Parathyroid adenoma (tissue), 2 donors: ENCODE results near the gene KRT75.

Experiments
- H2AFZ ChIP-seq: fragments of 300-600 bp; sonication (generic); one replicate; pipeline ENCODE4 v1.7.0; 2017; ENCODE audit warnings: antibody characterized with exemption, mild to moderate bottlenecking
- H3K27ac ChIP-seq: fragments of 300-600 bp; sonication (generic); one replicate; pipeline ENCODE4 v1.7.0; 2017
- H3K27me3 ChIP-seq: fragments of 300-600 bp; sonication (generic); one replicate; pipeline ENCODE4 v1.7.0; 2017; ENCODE audit warnings: low read length; ENCODE audit not compliant: control insufficient read depth, insufficient read depth
- H3K36me3 ChIP-seq: fragments of 300-600 bp; sonication (generic); one replicate; pipeline ENCODE4 v1.7.0; 2017; ENCODE audit warnings: low read length; ENCODE audit not compliant: control insufficient read depth, insufficient read depth
- H3K4me1 ChIP-seq: fragments of 300-600 bp; sonication (generic); one replicate; pipeline ENCODE4 v1.7.0; 2017; ENCODE audit warnings: control low read depth
- H3K4me2 ChIP-seq: fragments of 300-600 bp; sonication (generic); one replicate; pipeline ENCODE4 v1.7.0; 2017; ENCODE audit warnings: low read length
- H3K4me3 ChIP-seq: fragments of 300-600 bp; sonication (generic); one replicate; pipeline ENCODE4 v1.7.0; 2017; ENCODE audit warnings: low read depth, low read length
- H3K79me2 ChIP-seq: fragments of 300-600 bp; sonication (generic); one replicate; pipeline ENCODE4 v1.7.0; 2017; ENCODE audit warnings: control low read depth
- H3K9ac ChIP-seq: fragments of 300-600 bp; sonication (generic); one replicate; pipeline ENCODE4 v1.7.0; 2017; ENCODE audit warnings: mild to moderate bottlenecking
- H3K9me3 ChIP-seq: fragments of 300-600 bp; sonication (generic); one replicate; pipeline ENCODE4 v1.7.0; 2017; ENCODE audit warnings: low read length; ENCODE audit not compliant: control insufficient read depth
- CTCF ChIP-seq: fragments of 300-600 bp; sonication (generic); IDR thresholded peaks from one replicate; pipeline ENCODE4 v1.7.0; 2017; ENCODE audit warnings: antibody characterized with exemption, mild to moderate bottlenecking
- donor health status: primary hyperparathyroidism.

The KRT75 gene

GRCh38 chr12:52415870-52416750, 18.1 kb downstream of the KRT75 start:
- no peak overlapping the region for H3K4me3 ChIP-seq
- no peak overlapping the region for H3K9ac ChIP-seq
- H3K27ac ChIP-seq: no peak overlapping the region
- H3K4me2 ChIP-seq: no peak overlapping the region
- no peaks in the 10 kb centered on the region for H3K27me3 ChIP-seq
- H3K9me3 ChIP-seq: no peaks in the 10 kb centered on the region
- H2AFZ ChIP-seq: no peak overlapping the region
- no peaks in the 10 kb centered on the region for H3K4me1 ChIP-seq
- TF ChIP-seq CTCF: no peak
- no peaks in the 10 kb centered on the region for H3K36me3 ChIP-seq
- no peaks in the 10 kb centered on the region for H3K79me2 ChIP-seq

DNA sequence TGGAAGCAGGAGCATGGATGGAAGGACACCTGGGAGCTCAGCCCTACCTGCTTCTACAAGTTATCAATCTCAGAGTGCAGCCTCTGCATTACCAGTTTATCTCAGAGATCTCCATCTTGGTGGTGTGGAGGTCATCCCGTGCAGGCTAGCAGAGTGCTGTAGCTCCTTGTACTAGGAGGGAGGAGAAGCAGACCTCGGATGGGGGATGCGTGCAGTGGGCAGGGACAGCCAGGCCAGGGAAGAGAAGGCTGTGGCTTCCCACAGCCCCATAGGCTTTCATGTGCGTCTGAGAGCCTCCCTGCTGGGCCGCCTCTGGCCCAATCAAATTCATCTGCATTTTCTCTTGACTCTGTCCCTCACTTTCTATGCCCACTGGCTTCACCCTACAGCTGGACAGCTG, 19.2 kb downstream of the KRT75 start:
- no peaks in the 10 kb centered on the region for H3K27me3 ChIP-seq
- H3K4me1 ChIP-seq: no peaks in the 10 kb centered on the region
- no peaks in the 10 kb centered on the region for H3K79me2 ChIP-seq
- H2AFZ ChIP-seq: no peak overlapping the region
- H3K4me2 ChIP-seq: no peak overlapping the region
- H3K4me3 ChIP-seq: no peak overlapping the region
- TF ChIP-seq CTCF: no peak
- H3K27ac ChIP-seq: no peak overlapping the region
- no peaks in the 10 kb centered on the region for H3K9me3 ChIP-seq
- H3K9ac ChIP-seq: no peak overlapping the region
- H3K36me3 ChIP-seq: no peaks in the 10 kb centered on the region

DNA sequence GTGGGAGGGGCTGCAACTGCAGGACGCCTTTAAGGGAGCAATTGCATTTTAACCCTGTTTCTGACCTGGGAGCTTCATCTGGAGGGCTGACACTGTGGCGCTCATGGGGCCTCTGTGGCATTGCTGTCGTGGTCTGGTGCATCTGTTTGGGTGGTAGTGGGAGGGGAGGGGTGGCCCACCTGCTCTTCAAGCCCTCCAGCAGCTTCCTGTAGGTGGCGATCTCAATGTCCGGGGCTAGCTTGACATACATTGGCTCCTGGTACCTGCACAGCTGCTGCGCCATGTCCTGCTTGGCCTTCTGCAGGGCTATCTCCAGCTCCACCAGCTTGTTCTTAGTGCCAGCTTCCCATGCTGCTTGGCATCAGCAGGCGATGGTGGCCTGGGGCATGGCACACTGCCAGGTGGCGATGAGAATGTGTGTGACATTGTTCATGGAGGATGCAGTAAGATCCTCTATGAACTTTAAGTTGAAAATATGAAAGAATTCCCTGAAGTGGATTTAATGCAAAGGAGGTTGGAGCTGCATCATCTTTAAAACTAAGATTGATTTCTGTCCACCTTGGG, 20.3 kb downstream of the KRT75 start:
- H3K79me2 ChIP-seq: no peaks in the 10 kb centered on the region
- no peak overlapping the region for H3K4me2 ChIP-seq
- no peak for TF ChIP-seq CTCF
- no peak overlapping the region for H3K27ac ChIP-seq
- H3K27me3 ChIP-seq: no peaks in the 10 kb centered on the region
- no peak overlapping the region for H3K4me3 ChIP-seq
- H3K36me3 ChIP-seq: no peaks in the 10 kb centered on the region
- H3K9me3 ChIP-seq: no peaks in the 10 kb centered on the region
- no peaks in the 10 kb centered on the region for H3K4me1 ChIP-seq
- no peak overlapping the region for H2AFZ ChIP-seq
- no peak overlapping the region for H3K9ac ChIP-seq

- no peaks in the 10 kb centered on the region for H3K9me3 ChIP-seq
- no peaks in the 10 kb centered on the region for H3K79me2 ChIP-seq
- H3K36me3 ChIP-seq: no peaks in the 10 kb centered on the region
- no peaks in the 10 kb centered on the region for H3K4me1 ChIP-seq
- H3K27me3 ChIP-seq: no peaks in the 10 kb centered on the region
- no peak overlapping the region for H3K27ac ChIP-seq
- no peak overlapping the region for H3K4me3 ChIP-seq
- no peak for TF ChIP-seq CTCF
- no peak overlapping the region for H2AFZ ChIP-seq
- no peak overlapping the region for H3K4me2 ChIP-seq
- H3K9ac ChIP-seq: no peak overlapping the region
Observed at GRCh38 chr12:52413202-52413601, 21.0 kb downstream of the KRT75 start.
